Activated CD8-positive, alpha-beta T cell treated with anti-CD3 and anti-CD28 coated beads for 36 hours (primary cell): ENCODE data around the gene SLC7A5. TPM values are rescaled to one million over a fixed set of nuclear protein-coding genes. Genes with fewer than 3 reads are reported as not detected.
"Not testable (repeated sequence)": the region's sequence is repeated elsewhere in the genome, so short reads cannot be mapped to it uniquely, and the experiment has no call there.

ENCODE experiments used
- ATAC-seq: fragments of 200-7000 bp; cut with Tn5 transposase; one replicate; pipeline ENCODE4 v1.10.0; 2021; ENCODE audit warnings: mild to moderate bottlenecking, moderate library complexity
- CTCF ChIA-PET: fragments of 350-600 bp; sonication (Branson Sonifier 250); formaldehyde crosslinking; loops from one replicate; lab custom pipeline; 2021; ENCODE audit warnings: antibody characterized with exemption; lab: Charles Lee
- POLR2A ChIA-PET: fragments of 350-600 bp; sonication (Branson Sonifier 250); formaldehyde crosslinking; loops from one replicate; lab custom pipeline; 2021; ENCODE audit warnings: antibody characterized with exemption; lab: Charles Lee
- DNase-seq: peaks from one replicate; pipeline ENCODE4 v3.0.0-alpha.2; 2020
- H3K27ac Mint-ChIP-seq: one replicate; pipeline ENCODE4 v1.8.0; 2021; ENCODE audit warnings: mild to moderate bottlenecking, mixed read lengths
- H3K27me3 Mint-ChIP-seq: one replicate; pipeline ENCODE4 v1.8.0; 2021; ENCODE audit warnings: mixed read lengths
- H3K36me3 Mint-ChIP-seq: one replicate; pipeline ENCODE4 v1.8.0; 2021; ENCODE audit warnings: low read depth, mixed read lengths
- H3K4me1 Mint-ChIP-seq: one replicate; pipeline ENCODE4 v1.8.0; 2021; ENCODE audit warnings: low read depth, mixed read lengths
- H3K4me3 Mint-ChIP-seq: one replicate; pipeline ENCODE4 v1.8.0; 2021; ENCODE audit warnings: mild to moderate bottlenecking, moderate library complexity, mixed read lengths
- H3K9me3 Mint-ChIP-seq: one replicate; pipeline ENCODE4 v1.8.0; 2021; ENCODE audit warnings: mixed read lengths
- CTCF ChIP-seq: fragments of 200-600 bp; IDR thresholded peaks from one replicate; pipeline ENCODE4 v1.8.0; 2022; ENCODE audit warnings: antibody characterized with exemption, mild to moderate bottlenecking
- intact Hi-C: fragments of 100-400 bp; cut with micrococcal nuclease; formaldehyde crosslinking; loops from one replicate; pipeline ENCODE4 v1.10.0; 2022
- total RNA-seq, 2 experiments: library from RNA; stranded (reverse); gene quantifications; one replicate each; pipeline ENCODE4 v1.2.3, GENCODE V29; 2021

The SLC7A5 gene
- total RNA-seq, 2 experiments from 2014 or later, result 230 to 236 TPM

- Mint-ChIP-seq H3K27ac (peak overlapping the region; percentile 35), H3K4me1 (peaks cover 20% of the 10 kb centered on the region)
- peak; percentile 90 for DNase-seq
- H3K4me3 Mint-ChIP-seq, H3K9me3 Mint-ChIP-seq, H3K36me3 Mint-ChIP-seq, H3K27me3 Mint-ChIP-seq: not testable (repeated sequence)
- intact Hi-C loops, result loop anchor here (2.0 to 5.0 kb wide), 2 partner anchors 37 to 131 kb away; no protein-coding TSS in a partner anchor
- ATAC-seq, result peak; percentile 94
- POLR2A ChIA-PET, result interaction anchor here (0.7 to 4.7 kb wide), 5 partner anchors 34 to 144 kb away, joined by 3 to 20 read pairs (median 4); no protein-coding TSS in a partner anchor
- CTCF ChIA-PET, result interaction anchor here (0.7 to 5.3 kb wide), 12 partner anchors 11 to 145 kb away, joined by 3 to 28 read pairs (median 6); no protein-coding TSS in a partner anchor
- peak; percentile 85 for TF ChIP-seq CTCF
These were observed 40.1 kb upstream of the SLC7A5 start for GRCh38 chr16:87909203-87909935.

GRCh38 chr16:87908101-87908500 lies 38.8 kb upstream of the SLC7A5 start:
- ChIA-PET POLR2A (interaction anchor here (1.3 to 4.7 kb wide), 5 partner anchors 12 to 129 kb away, joined by 3 to 20 read pairs (median 5); no protein-coding TSS in a partner anchor), CTCF (interaction anchor here (1.4 to 5.3 kb wide), 7 partner anchors 9 to 129 kb away, joined by 5 to 28 read pairs (median 10); no protein-coding TSS in a partner anchor)
- not testable (repeated sequence) for H3K9me3 Mint-ChIP-seq, H3K36me3 Mint-ChIP-seq, DNase-seq, ATAC-seq, H3K27ac Mint-ChIP-seq, H3K27me3 Mint-ChIP-seq, H3K4me3 Mint-ChIP-seq
- intact Hi-C loops, result loop anchor here (2.0 to 5.0 kb wide), 2 partner anchors 36 to 129 kb away; no protein-coding TSS in a partner anchor
- peaks cover 29% of the 10 kb centered on the region for H3K4me1 Mint-ChIP-seq

- not testable (repeated sequence) for DNase-seq, H3K27me3 Mint-ChIP-seq, ATAC-seq, H3K27ac Mint-ChIP-seq, H3K4me3 Mint-ChIP-seq, H3K36me3 Mint-ChIP-seq, H3K9me3 Mint-ChIP-seq
- peaks cover 35% of the 10 kb centered on the region for H3K4me1 Mint-ChIP-seq
- ChIA-PET CTCF (interaction anchor here (1.2 to 5.3 kb wide), 7 partner anchors 9 to 129 kb away, joined by 3 to 28 read pairs (median 8); no protein-coding TSS in a partner anchor), POLR2A (interaction anchor here (1.1 to 4.7 kb wide), 2 partner anchors 30 to 34 kb away, joined by 5 to 20 read pairs; no protein-coding TSS in a partner anchor)
- intact Hi-C loops, result loop anchor here (5.0 kb wide), 1 partner anchor 33 kb away; no protein-coding TSS in a partner anchor
These were observed 36.2 kb upstream of the SLC7A5 start for GRCh38 chr16:87905521-87905920.

GRCh38 chr16:87904963-87905362 lies 35.7 kb upstream of the SLC7A5 start:
- H3K4me3 Mint-ChIP-seq, DNase-seq, H3K9me3 Mint-ChIP-seq, H3K27ac Mint-ChIP-seq, H3K27me3 Mint-ChIP-seq, ATAC-seq, H3K36me3 Mint-ChIP-seq: not testable (repeated sequence)
- peaks cover 35% of the 10 kb centered on the region for H3K4me1 Mint-ChIP-seq
- intact Hi-C loops, result loop anchor here (5.0 kb wide), 1 partner anchor 33 kb away; no protein-coding TSS in a partner anchor
- CTCF ChIA-PET, result interaction anchor here (1.2 to 5.3 kb wide), 5 partner anchors 10 to 124 kb away, joined by 3 to 28 read pairs (median 16); no protein-coding TSS in a partner anchor
- POLR2A ChIA-PET, result interaction anchor here (1.1 to 4.7 kb wide), 2 partner anchors 29 to 33 kb away, joined by 5 to 20 read pairs; no protein-coding TSS in a partner anchor

- peaks cover 49% of the 10 kb centered on the region for H3K4me1 Mint-ChIP-seq
- ATAC-seq, H3K36me3 Mint-ChIP-seq, H3K4me3 Mint-ChIP-seq, intact Hi-C loops, H3K27ac Mint-ChIP-seq, H3K9me3 Mint-ChIP-seq, H3K27me3 Mint-ChIP-seq, DNase-seq: not testable (repeated sequence)
- ChIA-PET POLR2A (interaction anchor here (1.3 to 7.9 kb wide), 2 partner anchors 32 to 120 kb away, joined by 4 to 75 read pairs; partner anchors contain the start of gene SLC7A5), CTCF (interaction anchor here (1.2 to 4.3 kb wide), 4 partner anchors 8 to 121 kb away, joined by 5 to 36 read pairs (median 10); partner anchors contain the start of gene SLC7A5)
These were observed 31.2 kb upstream of the SLC7A5 start for GRCh38 chr16:87900489-87900888.

GRCh38 chr16:87897521-87898505 lies 28.5 kb upstream of the SLC7A5 start:
- POLR2A ChIA-PET, result interaction anchor here (0.7 to 7.9 kb wide), 6 partner anchors 17 to 132 kb away, joined by 3 to 75 read pairs (median 16); partner anchors contain the start of genes KLHDC4 and SLC7A5
- ATAC-seq (peak; percentile 64), DNase-seq (peak; percentile 84)
- H3K4me3 Mint-ChIP-seq, result peak overlapping the region; percentile 68
- CTCF ChIA-PET, result interaction anchor here (1.0 to 6.7 kb wide), 7 partner anchors 10 to 128 kb away, joined by 3 to 51 read pairs (median 9); partner anchors contain the start of gene SLC7A5
- H3K9me3 Mint-ChIP-seq, result no peaks in the 10 kb centered on the region
- no peaks in the 10 kb centered on the region for H3K36me3 Mint-ChIP-seq
- H3K27me3 Mint-ChIP-seq, result no peaks in the 10 kb centered on the region
- no peak for TF ChIP-seq CTCF
- intact Hi-C loops, result no loop called here
- H3K4me1 Mint-ChIP-seq, result peaks cover 52% of the 10 kb centered on the region
- peak overlapping the region; percentile 97 for H3K27ac Mint-ChIP-seq

GRCh38 chr16:87896924-87897520 lies 27.7 kb upstream of the SLC7A5 start:
- ATAC-seq, intact Hi-C loops, H3K27me3 Mint-ChIP-seq, H3K36me3 Mint-ChIP-seq, H3K9me3 Mint-ChIP-seq: not testable (repeated sequence)
- peaks cover 47% of the 10 kb centered on the region for H3K4me1 Mint-ChIP-seq
- ChIA-PET POLR2A (interaction anchor here (0.7 to 7.9 kb wide), 8 partner anchors 16 to 131 kb away, joined by 3 to 75 read pairs (median 8); partner anchors contain the start of genes BANP, KLHDC4 and SLC7A5), CTCF (interaction anchor here (1.1 to 6.7 kb wide), 8 partner anchors 9 to 127 kb away, joined by 4 to 55 read pairs (median 9); partner anchors contain the start of gene SLC7A5)
- peak overlapping the region; percentile 97 for H3K27ac Mint-ChIP-seq
- DNase-seq, result peak; percentile 43
- peak overlapping the region; percentile 68 for H3K4me3 Mint-ChIP-seq
